GM10248 (cell line): ENCODE data around the gene TSPAN5.

Source experiments
- CTCF ChIA-PET: fragments of 300-600 bp; sonication (Branson Sonifier 250); formaldehyde crosslinking; extraction: SDS; loops from one replicate; lab custom pipeline; 2021; ENCODE audit warnings: antibody characterized with exemption; lab: Yijun Ruan, JAX
- POLR2A ChIA-PET: fragments of 350-650 bp; sonication (Branson Sonifier 250); formaldehyde crosslinking; extraction: SDS; loops from one replicate; lab custom pipeline; 2020; ENCODE audit warnings: antibody characterized with exemption; lab: Yijun Ruan, JAX
- DNase-seq: peaks from one replicate; pipeline ENCODE4 v3.0.0; 2012; ENCODE audit errors: extremely low spot score
- TF ChIP-seq, protein P1 (sequence below): IDR thresholded peaks from 2 replicates; pipeline ENCODE4 v1.5.1; 2012; ENCODE audit warnings: mild to moderate bottlenecking, low read depth; ENCODE audit errors: extremely low read depth, missing control alignments, control extremely low read depth

TSPAN5 gene

DNA sequence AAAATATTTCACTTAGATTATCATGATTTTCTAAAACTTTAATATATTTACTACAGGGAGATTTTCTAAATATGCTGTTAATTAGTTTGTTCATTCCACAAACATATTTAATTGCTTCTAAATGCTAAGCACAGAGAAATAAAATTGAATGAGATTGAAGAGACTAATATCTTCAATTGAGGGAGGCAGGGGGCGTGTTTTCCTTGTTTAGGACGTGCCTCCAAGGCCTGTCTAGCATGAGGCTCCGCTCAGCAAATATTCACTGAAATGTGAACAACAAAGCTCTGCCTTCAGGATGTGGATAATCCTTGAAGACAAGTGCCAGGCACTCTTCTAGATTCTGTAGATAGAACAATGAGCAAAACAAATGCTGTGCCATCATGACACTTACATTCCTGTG is 98.1 kb downstream of the TSPAN5 start:
- ChIA-PET CTCF (no interaction called here), POLR2A (no interaction called here)
- TF ChIP-seq, protein P1, sequence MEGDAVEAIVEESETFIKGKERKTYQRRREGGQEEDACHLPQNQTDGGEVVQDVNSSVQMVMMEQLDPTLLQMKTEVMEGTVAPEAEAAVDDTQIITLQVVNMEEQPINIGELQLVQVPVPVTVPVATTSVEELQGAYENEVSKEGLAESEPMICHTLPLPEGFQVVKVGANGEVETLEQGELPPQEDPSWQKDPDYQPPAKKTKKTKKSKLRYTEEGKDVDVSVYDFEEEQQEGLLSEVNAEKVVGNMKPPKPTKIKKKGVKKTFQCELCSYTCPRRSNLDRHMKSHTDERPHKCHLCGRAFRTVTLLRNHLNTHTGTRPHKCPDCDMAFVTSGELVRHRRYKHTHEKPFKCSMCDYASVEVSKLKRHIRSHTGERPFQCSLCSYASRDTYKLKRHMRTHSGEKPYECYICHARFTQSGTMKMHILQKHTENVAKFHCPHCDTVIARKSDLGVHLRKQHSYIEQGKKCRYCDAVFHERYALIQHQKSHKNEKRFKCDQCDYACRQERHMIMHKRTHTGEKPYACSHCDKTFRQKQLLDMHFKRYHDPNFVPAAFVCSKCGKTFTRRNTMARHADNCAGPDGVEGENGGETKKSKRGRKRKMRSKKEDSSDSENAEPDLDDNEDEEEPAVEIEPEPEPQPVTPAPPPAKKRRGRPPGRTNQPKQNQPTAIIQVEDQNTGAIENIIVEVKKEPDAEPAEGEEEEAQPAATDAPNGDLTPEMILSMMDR, result no peak
- DNase-seq, result no peak

DNA sequence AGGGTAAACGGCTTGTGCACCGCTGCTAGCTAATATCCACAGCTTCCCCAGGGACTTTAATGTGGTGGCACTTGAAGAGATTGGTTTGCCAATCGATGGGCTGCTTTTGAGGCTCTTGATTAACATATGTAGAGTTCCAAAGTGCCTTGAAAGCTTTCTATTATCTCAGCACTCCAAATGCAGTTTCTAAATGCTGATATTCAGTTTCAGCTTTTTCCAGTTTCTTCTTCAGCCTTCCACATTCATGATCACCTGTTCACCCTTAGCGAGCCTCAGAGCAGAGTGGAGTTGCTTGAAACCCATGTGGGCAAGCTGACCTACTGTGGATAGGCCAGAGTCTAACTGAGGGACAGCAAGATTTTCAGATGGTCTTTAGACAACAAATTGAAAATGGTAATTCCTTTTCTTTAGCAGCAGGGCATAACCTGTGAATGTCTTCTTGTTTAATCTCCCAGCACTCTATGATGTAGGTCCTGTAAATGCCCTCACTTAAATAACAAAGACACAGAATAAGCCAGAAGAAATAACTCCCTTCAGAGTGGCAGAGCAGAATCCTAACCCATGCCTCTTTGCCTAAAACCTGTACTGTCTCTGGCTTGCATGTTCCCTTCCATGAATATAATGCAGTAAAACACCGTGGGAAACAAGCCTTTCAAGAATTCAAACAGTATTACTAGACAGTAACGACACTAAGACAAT is 99.8 kb downstream of the TSPAN5 start:
- TF ChIP-seq, protein P1, result no peak
- POLR2A ChIA-PET, result no interaction called here
- CTCF ChIA-PET, result no interaction called here
- no peak for DNase-seq

DNA sequence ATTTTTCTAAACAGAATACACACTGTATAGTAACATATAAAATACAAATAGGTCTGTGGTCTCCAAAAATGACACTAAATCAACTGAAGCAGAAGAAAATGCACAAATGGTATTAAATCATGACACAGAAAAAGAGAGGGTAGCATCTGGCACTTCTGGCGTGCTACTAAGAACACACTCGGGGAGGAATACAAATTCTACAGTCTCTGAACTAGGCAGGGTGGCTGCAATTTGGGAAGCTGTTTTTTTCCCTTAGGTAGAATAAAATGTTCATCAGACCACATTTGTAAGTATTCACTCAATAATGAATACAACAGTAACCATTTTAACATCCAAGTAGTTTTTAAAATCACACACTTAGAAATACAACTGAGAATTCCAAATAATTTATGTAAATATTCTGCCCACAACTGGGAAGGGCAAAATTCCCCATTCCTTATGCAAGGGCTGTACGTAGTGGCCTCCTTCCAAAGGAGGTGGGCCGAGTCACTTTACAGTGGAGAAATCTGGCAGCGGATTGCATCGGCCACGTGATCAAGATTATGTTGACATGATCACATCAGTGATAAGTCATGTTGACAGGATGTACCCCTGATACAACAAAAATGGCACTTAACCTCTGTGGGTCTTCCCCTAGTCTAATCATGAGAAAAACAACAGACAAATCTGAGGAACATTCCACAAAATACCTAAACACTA is 101.1 kb downstream of the TSPAN5 start:
- TF ChIP-seq, protein P1, result no peak
- ChIA-PET POLR2A (no interaction called here), CTCF (no interaction called here)
- DNase-seq, result no peak

DNA sequence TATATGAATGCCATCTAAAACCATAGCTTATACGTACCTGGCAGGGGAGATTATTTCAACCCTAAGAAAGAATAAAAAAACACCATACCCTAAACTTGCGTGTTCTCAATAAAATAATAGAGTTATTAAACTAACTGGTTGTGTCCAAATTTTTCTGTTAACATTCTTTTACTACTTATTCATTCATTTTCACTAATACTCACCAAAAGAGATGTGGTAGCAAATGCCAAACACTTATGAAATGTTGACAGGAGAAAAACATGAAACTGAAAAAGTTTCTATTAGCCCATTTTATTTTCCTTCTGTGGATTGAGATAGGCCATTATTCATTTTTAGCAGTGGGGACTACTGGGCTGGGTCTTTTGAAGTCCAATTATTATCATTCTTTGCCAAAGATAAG is 102.0 kb downstream of the TSPAN5 start:
- TF ChIP-seq, protein P1, result no peak
- DNase-seq, result no peak
- CTCF ChIA-PET, result no interaction called here
- POLR2A ChIA-PET, result no interaction called here

DNA sequence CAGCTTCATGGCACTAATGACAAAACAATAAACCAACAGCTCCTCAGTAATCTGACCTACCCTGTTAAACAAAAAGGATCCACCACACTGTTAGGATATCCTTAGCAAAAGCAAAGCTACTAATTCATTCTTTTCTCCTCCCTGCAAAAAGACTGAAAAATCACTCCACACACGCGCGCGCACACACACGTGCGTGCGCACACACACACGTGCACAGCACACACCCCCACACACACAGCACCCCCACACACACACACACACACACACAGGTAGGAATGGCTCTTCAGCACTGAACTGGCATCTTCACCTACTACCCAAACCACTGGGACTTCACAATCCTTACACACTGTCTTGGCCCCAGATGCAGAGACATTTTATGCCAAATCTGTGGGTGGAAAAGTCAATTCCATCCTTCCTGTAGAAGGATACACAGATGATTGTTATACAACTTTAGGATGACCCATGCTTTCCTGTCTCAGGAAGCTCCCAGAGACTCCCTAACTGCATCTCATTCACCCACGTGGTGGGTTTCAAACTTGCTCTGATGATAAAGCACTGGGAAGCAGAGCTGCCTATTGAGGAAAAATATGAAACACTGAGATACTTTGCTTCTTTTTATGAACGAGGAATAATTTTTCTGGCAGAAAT is 102.5 kb downstream of the TSPAN5 start:
- DNase-seq, result no peak
- CTCF ChIA-PET, result no interaction called here
- POLR2A ChIA-PET, result no interaction called here
- TF ChIP-seq, protein P1, result no peak

DNA sequence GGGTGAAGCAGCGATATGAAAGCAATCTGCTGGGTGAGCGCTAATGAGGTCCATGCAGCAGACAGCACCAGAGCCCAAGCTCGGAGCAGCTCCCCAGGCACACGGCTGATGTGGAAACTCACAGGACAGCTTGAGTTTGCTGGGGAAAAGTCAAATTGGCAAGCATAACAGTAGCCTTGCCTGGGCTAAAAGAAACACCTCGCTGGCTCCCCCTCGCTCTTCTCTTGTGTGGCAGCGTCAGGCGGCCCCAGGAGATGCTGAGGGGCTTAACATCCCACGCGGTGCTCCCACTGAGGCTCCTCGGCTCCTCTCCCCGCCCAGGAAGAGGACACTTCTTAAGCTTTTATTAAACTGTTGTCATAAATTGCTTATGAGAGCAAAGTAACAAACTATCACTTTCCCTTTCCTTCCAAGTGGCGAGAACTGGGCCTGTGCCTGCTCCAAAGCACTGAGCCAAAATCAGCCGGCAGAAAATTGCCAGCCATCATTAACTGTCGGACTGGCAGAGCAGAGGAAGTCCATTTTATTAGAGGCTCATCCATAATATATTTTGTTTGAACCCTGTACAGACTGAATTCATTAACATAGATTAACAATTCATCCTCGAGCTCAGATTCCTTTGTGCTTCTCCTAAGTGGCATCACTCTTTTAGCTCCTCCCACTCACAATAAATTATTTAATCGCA is 111.4 kb downstream of the TSPAN5 start:
- DNase-seq, result no peak
- ChIA-PET POLR2A (interaction anchor here (0.7 kb wide), 1 partner anchor 19 kb away, joined by 4 read pairs; no protein-coding TSS in a partner anchor), CTCF (no interaction called here)
- TF ChIP-seq, protein P1, result no peak
